Measurements from ENCODE around the gene HSPB7.
"Not testable (repeated sequence)": the region's sequence is repeated elsewhere in the genome, so short reads cannot be mapped to it uniquely, and the experiment has no call there.

HSPB7 gene

GRCh38 chr1:16047791-16048475, 30.1 kb upstream of the HSPB7 start:
- Histone ChIP-seq H3K4me1 (ENCODE audit: control insufficient read depth, insufficient read depth, low read length) (no peaks in the 10 kb centered on the region), H3K9me3 (ENCODE audit: control insufficient read depth, low read length) (no peaks in the 10 kb centered on the region), H3K9ac (ENCODE audit: low read length) (no peak overlapping the region), H3K27me3 (replicated peaks; ENCODE audit: control insufficient read depth, insufficient read depth, low read length) (no peaks in the 10 kb centered on the region), H3K4me3 (ENCODE audit: low read length) (no peak overlapping the region), H3K36me3 (ENCODE audit: control insufficient read depth, insufficient read depth, low read length, severe bottlenecking) (no peaks in the 10 kb centered on the region)
- no peak for DNase-seq (ENCODE audit: low read depth)

- H3K9ac ChIP-seq (ENCODE audit: low read length): no peak overlapping the region
- no peaks in the 10 kb centered on the region for H3K4me1 ChIP-seq (ENCODE audit: control insufficient read depth, insufficient read depth, low read length)
- no peaks in the 10 kb centered on the region for H3K27me3 ChIP-seq (replicated peaks; ENCODE audit: control insufficient read depth, insufficient read depth, low read length)
- H3K9me3 ChIP-seq (ENCODE audit: control insufficient read depth, low read length): no peaks in the 10 kb centered on the region
- H3K4me3 ChIP-seq (ENCODE audit: low read length): no peak overlapping the region
- H3K36me3 ChIP-seq (ENCODE audit: control insufficient read depth, insufficient read depth, low read length, severe bottlenecking): no peaks in the 10 kb centered on the region
- DNase-seq (ENCODE audit: low read depth): no peak
These were observed 29.0 kb upstream of the HSPB7 start for GRCh38 chr1:16046842-16047241.

- Histone ChIP-seq H3K4me3 (ENCODE audit: low read length) (no peak overlapping the region), H3K4me1 (ENCODE audit: control insufficient read depth, insufficient read depth, low read length) (no peaks in the 10 kb centered on the region), H3K9me3 (ENCODE audit: control insufficient read depth, low read length) (no peaks in the 10 kb centered on the region), H3K27me3 (replicated peaks; ENCODE audit: control insufficient read depth, insufficient read depth, low read length) (peaks cover 4% of the 10 kb centered on the region), H3K9ac (ENCODE audit: low read length) (no peak overlapping the region), H3K36me3 (ENCODE audit: control insufficient read depth, insufficient read depth, low read length, severe bottlenecking) (no peaks in the 10 kb centered on the region)
- DNase-seq (ENCODE audit: low read depth): no peak
These were observed 26.1 kb upstream of the HSPB7 start for GRCh38 chr1:16043950-16044349.

- H3K9me3 ChIP-seq (ENCODE audit: control insufficient read depth, low read length): no peaks in the 10 kb centered on the region
- H3K27me3 ChIP-seq (replicated peaks; ENCODE audit: control insufficient read depth, insufficient read depth, low read length): peaks cover 5% of the 10 kb centered on the region
- no peak within 1 kb of the TSS for H3K4me3 ChIP-seq (ENCODE audit: low read length)
- H3K4me1 ChIP-seq (ENCODE audit: control insufficient read depth, insufficient read depth, low read length): no peaks in the 10 kb centered on the region
- H3K36me3 ChIP-seq (ENCODE audit: control insufficient read depth, insufficient read depth, low read length, severe bottlenecking): no peaks in the 10 kb centered on the region
- DNase-seq (ENCODE audit: low read depth): no peak
- no peak within 1 kb of the TSS for H3K9ac ChIP-seq (ENCODE audit: low read length)
These were observed 25.7 kb upstream of the HSPB7 start, which contains the start of gene CLCNKB for GRCh38 chr1:16043521-16043920. Gene CLCNKB, plus strand, starts transcription at chr1:16043782. Its CDS starts 711 bp downstream, at chr1:16044493.

GRCh38 chr1:16042654-16043053, 24.8 kb upstream of the HSPB7 start:
- H3K9me3 ChIP-seq (ENCODE audit: control insufficient read depth, low read length); H3K9ac ChIP-seq (ENCODE audit: low read length); H3K4me3 ChIP-seq (ENCODE audit: low read length); DNase-seq (ENCODE audit: low read depth); H3K36me3 ChIP-seq (ENCODE audit: control insufficient read depth, insufficient read depth, low read length, severe bottlenecking); H3K27me3 ChIP-seq (replicated peaks; ENCODE audit: control insufficient read depth, insufficient read depth, low read length); H3K4me1 ChIP-seq (ENCODE audit: control insufficient read depth, insufficient read depth, low read length): not testable (repeated sequence)

GRCh38 chr1:16042096-16042495, 24.3 kb upstream of the HSPB7 start:
- H3K9me3 ChIP-seq (ENCODE audit: control insufficient read depth, low read length): no peaks in the 10 kb centered on the region
- H3K4me3 ChIP-seq (ENCODE audit: low read length): no peak overlapping the region
- no peaks in the 10 kb centered on the region for H3K4me1 ChIP-seq (ENCODE audit: control insufficient read depth, insufficient read depth, low read length)
- DNase-seq (ENCODE audit: low read depth): no peak
- no peak overlapping the region for H3K9ac ChIP-seq (ENCODE audit: low read length)
- H3K27me3 ChIP-seq (replicated peaks; ENCODE audit: control insufficient read depth, insufficient read depth, low read length): peaks cover 8% of the 10 kb centered on the region
- no peaks in the 10 kb centered on the region for H3K36me3 ChIP-seq (ENCODE audit: control insufficient read depth, insufficient read depth, low read length, severe bottlenecking)

GRCh38 chr1:16041200-16041599, 23.4 kb upstream of the HSPB7 start:
- Histone ChIP-seq H3K9ac (ENCODE audit: low read length) (no peak overlapping the region), H3K4me3 (ENCODE audit: low read length) (no peak overlapping the region), H3K36me3 (ENCODE audit: control insufficient read depth, insufficient read depth, low read length, severe bottlenecking) (no peaks in the 10 kb centered on the region), H3K4me1 (ENCODE audit: control insufficient read depth, insufficient read depth, low read length) (no peaks in the 10 kb centered on the region), H3K9me3 (ENCODE audit: control insufficient read depth, low read length) (no peaks in the 10 kb centered on the region), H3K27me3 (replicated peaks; ENCODE audit: control insufficient read depth, insufficient read depth, low read length) (peaks cover 8% of the 10 kb centered on the region)
- DNase-seq (ENCODE audit: low read depth): no peak

GRCh38 chr1:16039871-16040270, 22.0 kb upstream of the HSPB7 start:
- H3K4me3 ChIP-seq (ENCODE audit: low read length); H3K36me3 ChIP-seq (ENCODE audit: control insufficient read depth, insufficient read depth, low read length, severe bottlenecking); H3K27me3 ChIP-seq (replicated peaks; ENCODE audit: control insufficient read depth, insufficient read depth, low read length); H3K9ac ChIP-seq (ENCODE audit: low read length); H3K4me1 ChIP-seq (ENCODE audit: control insufficient read depth, insufficient read depth, low read length); DNase-seq (ENCODE audit: low read depth); H3K9me3 ChIP-seq (ENCODE audit: control insufficient read depth, low read length): not testable (repeated sequence)

GRCh38 chr1:16038620-16038912, 20.7 kb upstream of the HSPB7 start:
- DNase-seq (ENCODE audit: low read depth): no peak
- Histone ChIP-seq H3K9ac (ENCODE audit: low read length) (no peak overlapping the region), H3K4me3 (ENCODE audit: low read length) (no peak overlapping the region)

GRCh38 chr1:16036461-16036860, 18.6 kb upstream of the HSPB7 start:
- not testable (repeated sequence) for H3K9me3 ChIP-seq (ENCODE audit: control insufficient read depth, low read length); H3K4me3 ChIP-seq (ENCODE audit: low read length); H3K36me3 ChIP-seq (ENCODE audit: control insufficient read depth, insufficient read depth, low read length, severe bottlenecking); H3K27me3 ChIP-seq (replicated peaks; ENCODE audit: control insufficient read depth, insufficient read depth, low read length); DNase-seq (ENCODE audit: low read depth); H3K9ac ChIP-seq (ENCODE audit: low read length); H3K4me1 ChIP-seq (ENCODE audit: control insufficient read depth, insufficient read depth, low read length)

More at GRCh38 chr1:16038620-16038912, 20.7 kb upstream of the HSPB7 start:
- Histone ChIP-seq H3K9me3 (ENCODE audit: control insufficient read depth, low read length) (no peaks in the 10 kb centered on the region), H3K27me3 (replicated peaks; ENCODE audit: control insufficient read depth, insufficient read depth, low read length) (peaks cover 8% of the 10 kb centered on the region), H3K36me3 (ENCODE audit: control insufficient read depth, insufficient read depth, low read length, severe bottlenecking) (no peaks in the 10 kb centered on the region), H3K4me1 (ENCODE audit: control insufficient read depth, insufficient read depth, low read length) (no peaks in the 10 kb centered on the region)

GRCh38 chr1:16033103-16033632, 15.3 kb upstream of the HSPB7 start:
- DNase-seq (ENCODE audit: low read depth); H3K4me1 ChIP-seq (ENCODE audit: control insufficient read depth, insufficient read depth, low read length); H3K27me3 ChIP-seq (replicated peaks; ENCODE audit: control insufficient read depth, insufficient read depth, low read length); H3K9ac ChIP-seq (ENCODE audit: low read length); H3K36me3 ChIP-seq (ENCODE audit: control insufficient read depth, insufficient read depth, low read length, severe bottlenecking); H3K4me3 ChIP-seq (ENCODE audit: low read length); H3K9me3 ChIP-seq (ENCODE audit: control insufficient read depth, low read length): not testable (repeated sequence)

Measured in adipocyte (in vitro differentiated cells).